Measurements from ENCODE around the gene GFPT2.

DNA sequence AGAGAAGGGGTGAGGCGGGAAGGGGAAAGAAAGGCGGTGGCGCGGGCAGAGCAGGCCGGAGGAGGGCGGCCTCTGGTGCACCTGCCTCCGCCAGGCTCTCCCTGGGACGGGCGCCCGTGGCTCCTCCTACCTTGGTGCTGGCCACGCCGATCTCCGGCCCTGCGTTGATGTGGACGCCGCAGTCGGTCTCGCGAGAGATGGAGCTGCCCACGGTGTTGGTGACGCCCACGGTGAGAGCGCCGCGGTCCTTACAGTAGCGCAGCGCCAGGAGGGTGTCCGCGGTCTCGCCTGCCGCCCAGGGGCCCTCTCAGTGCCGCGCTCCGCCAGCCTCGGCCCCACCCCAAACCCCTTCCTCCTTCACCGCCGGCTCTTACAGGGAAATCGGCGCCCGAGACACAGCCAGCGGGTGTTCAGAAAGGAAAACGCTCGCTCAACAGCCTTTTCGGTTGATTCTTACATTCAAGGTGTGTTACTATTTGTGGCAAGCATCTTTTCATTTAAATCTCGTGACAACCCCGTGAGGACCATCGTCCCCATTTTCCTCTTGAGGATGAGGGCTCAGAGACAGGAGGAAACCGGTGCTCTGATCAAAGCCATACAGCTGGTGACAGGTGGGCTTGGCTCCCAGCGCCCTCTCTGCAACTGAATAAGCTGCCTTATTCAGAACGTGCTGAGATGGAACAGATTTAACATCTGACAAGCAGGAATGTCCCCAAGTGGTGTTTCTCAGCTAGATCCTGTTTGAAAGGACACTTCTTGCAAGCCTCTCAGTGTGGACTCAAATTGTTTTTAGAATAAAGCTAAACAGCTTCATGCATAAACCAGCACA, 39.2 kb downstream of the GFPT2 start:
- no peak for TF ChIP-seq EZH2 (IDR thresholded peaks at IDR 0.05; ENCODE audit: insufficient read depth, poor library complexity, severe bottlenecking)
- TF ChIP-seq EZH2phosphoT487 (IDR thresholded peaks at IDR 0.05; ENCODE audit: insufficient read depth, low read depth) = no peak
